Stomach (tissue), 9 donors: ENCODE measurements around the gene UPK2. TPM values are rescaled to one million over a fixed set of nuclear protein-coding genes. Genes with fewer than 3 reads are reported as not detected.

Source experiments
- DNase-seq, 2 donors: peaks; one replicate each; pipeline versions ENCODE4 v3.0.0 to v3.0.0-alpha.2; 2013 to 2019
- H3K27ac ChIP-seq, 5 donors: fragments of 200-600 bp in 4 of 5; sonication (generic) in 4 of 5; one replicate each; pipeline ENCODE4 v1.5.1; 2013 to 2019; ENCODE audit warnings: mild to moderate bottlenecking in 1 of 5, moderate library complexity in 1 of 5
- H3K27me3 ChIP-seq, 3 donors: fragments of 200-600 bp; sonication (generic); one replicate each; pipeline ENCODE4 v1.5.1; 2017 to 2019; ENCODE audit warnings: mixed run types in 1 of 3
- H3K36me3 ChIP-seq, 4 donors: fragments of 200-600 bp; sonication (generic); 1 replicate in 3 of 4; 2 replicates in 1 of 4; pipeline ENCODE4 v1.5.1; 2016 to 2019
- H3K4me1 ChIP-seq, 4 donors: fragments of 200-600 bp; sonication (generic); one replicate each; pipeline ENCODE4 v1.5.1; 2016 to 2019
- H3K4me3 ChIP-seq, 4 donors: fragments of 200-600 bp; sonication (generic) in 3 of 4; one replicate each; pipeline ENCODE4 v1.5.1; 2016 to 2019; ENCODE audit warnings: mild to moderate bottlenecking in 1 of 4
- H3K9me3 ChIP-seq, 4 donors: fragments of 200-600 bp; sonication (generic); one replicate each; pipeline ENCODE4 v1.5.1; 2016 to 2019
- EP300 ChIP-seq: sonication (generic); formaldehyde crosslinking; IDR thresholded peaks from one replicate; pipeline ENCODE4 v1.6.1; 2017; ENCODE audit warnings: antibody characterized with exemption
- POLR2A ChIP-seq, 4 donors: fragments of 450-650 bp; IDR thresholded peaks; one replicate each; pipeline ENCODE4 v1.6.1; 2016; ENCODE audit warnings: antibody characterized with exemption in 4 of 4, control low read depth in 2 of 4, mild to moderate bottlenecking in 1 of 4, moderate library complexity in 1 of 4
- POLR2AphosphoS5 ChIP-seq, 3 donors: sonication (generic); formaldehyde crosslinking; IDR thresholded peaks; one replicate each; pipeline ENCODE4 v1.6.1; 2016; ENCODE audit warnings: antibody characterized with exemption in 3 of 3
- WGBS, 5 donors: extraction: QIAGEN DNeasy Blood & Tissue Kit in 3 of 5; methylation state at CpG; one replicate each; pipeline versions ENCODE4 v1.1.5 to v1.1.7; 2013 to 2018; 5-methylcytosine and 5-hydroxymethylcytosine counted together
- intact Hi-C: fragments of 100-400 bp; cut with DNase I; formaldehyde crosslinking; loops from one replicate; pipeline ENCODE4 v1.15.1; 2023; ENCODE audit warnings: low total_unique reads
- polyA plus RNA-seq, 3 donors: library from polyadenylated mRNA; stranded (reverse); fragments of 200-250 nt; gene quantifications; one replicate each; pipeline ENCODE4 v1.2.3, GENCODE V29; 2013
- total RNA-seq, 5 donors: library from RNA; depleted of rRNA; stranded (reverse); fragments of >200 nt; gene quantifications; one replicate each; pipeline versions ENCODE4 v1.1.0 to v1.2.3, GENCODE V29; 2014 to 2016
- TF ChIP-seq, protein P1 (sequence below), 7 experiments: fragments of 450-650 bp in 4 of 7; fragments of 200-600 bp in 3 of 7; sonication (generic) in 3 of 7; IDR thresholded peaks; one replicate each; pipeline ENCODE4 v1.5.1; 2016 to 2019; ENCODE audit warnings: antibody characterized with exemption in 7 of 7, control low read depth in 2 of 7, mild to moderate bottlenecking in 1 of 7
- donor health status: healthy with polysubstance abuse.
- donor health status: Bipolar disorder and iron deficiency.
- donor health status: healthy.

The UPK2 gene
- total and polyA plus RNA-seq, 8 donors = 0.50 TPM; not detected in 7

DNA sequence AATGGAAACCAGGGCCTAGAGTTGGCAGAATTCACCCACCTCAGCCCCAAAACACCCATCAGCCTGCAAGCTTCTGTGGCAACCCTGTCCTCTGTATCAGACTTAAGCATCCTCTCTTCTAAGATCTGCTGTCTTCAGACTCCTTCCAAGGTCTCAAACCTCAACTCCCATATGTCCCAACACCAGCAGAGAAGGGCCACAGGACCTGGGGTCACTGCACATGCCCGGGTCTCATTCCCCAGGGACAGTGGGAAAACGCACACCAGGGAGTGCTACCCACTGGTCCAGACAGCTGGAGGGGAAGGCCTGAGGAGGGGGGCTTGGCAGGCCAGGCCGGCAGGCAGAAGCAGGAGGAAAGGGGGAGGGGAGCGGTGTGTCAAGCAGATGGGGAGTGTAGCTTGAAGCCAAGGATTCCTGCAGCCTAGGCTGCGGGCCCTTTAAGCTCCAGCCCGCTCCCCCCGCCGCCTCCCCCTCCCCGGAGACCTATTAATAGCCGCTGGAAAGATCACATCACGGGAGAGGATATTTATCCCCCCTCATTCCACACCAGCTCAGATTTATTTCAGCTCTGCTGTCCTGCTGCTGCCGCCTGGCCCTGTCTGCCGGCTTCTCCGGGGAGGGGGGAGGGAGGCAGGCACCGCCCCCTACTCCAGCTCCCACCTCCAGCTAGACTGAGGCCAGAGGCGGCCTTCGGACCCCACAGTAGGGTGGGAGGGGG, 47.0 kb upstream of the UPK2 start:
- Histone ChIP-seq H3K27me3 (no peaks in the 10 kb centered on the region), H3K27ac (peak overlapping the region; percentile 82 to 99 (median 97)), H3K4me3 (peak overlapping the region; percentile 36 to 45 (median 39)), H3K9me3 (no peaks in the 10 kb centered on the region), H3K36me3 (peaks cover 32 to 47% (median 44%) of the 10 kb centered on the region in 4 donors), H3K4me1 (peaks cover 73 to 77% (median 74%) of the 10 kb centered on the region in 4 donors)
- TF ChIP-seq, protein P1, sequence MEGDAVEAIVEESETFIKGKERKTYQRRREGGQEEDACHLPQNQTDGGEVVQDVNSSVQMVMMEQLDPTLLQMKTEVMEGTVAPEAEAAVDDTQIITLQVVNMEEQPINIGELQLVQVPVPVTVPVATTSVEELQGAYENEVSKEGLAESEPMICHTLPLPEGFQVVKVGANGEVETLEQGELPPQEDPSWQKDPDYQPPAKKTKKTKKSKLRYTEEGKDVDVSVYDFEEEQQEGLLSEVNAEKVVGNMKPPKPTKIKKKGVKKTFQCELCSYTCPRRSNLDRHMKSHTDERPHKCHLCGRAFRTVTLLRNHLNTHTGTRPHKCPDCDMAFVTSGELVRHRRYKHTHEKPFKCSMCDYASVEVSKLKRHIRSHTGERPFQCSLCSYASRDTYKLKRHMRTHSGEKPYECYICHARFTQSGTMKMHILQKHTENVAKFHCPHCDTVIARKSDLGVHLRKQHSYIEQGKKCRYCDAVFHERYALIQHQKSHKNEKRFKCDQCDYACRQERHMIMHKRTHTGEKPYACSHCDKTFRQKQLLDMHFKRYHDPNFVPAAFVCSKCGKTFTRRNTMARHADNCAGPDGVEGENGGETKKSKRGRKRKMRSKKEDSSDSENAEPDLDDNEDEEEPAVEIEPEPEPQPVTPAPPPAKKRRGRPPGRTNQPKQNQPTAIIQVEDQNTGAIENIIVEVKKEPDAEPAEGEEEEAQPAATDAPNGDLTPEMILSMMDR (IDR thresholded peaks at IDR 0.05) = no peak
- TF ChIP-seq POLR2AphosphoS5 (IDR thresholded peaks at IDR 0.05) = peak; percentile 44 to 55 (median 49)
- 10 to 19% (median 15%) methylated on average over 16 to 17 of the region's 17 CpGs for WGBS, 5 donors
- intact Hi-C loops = loop anchor here (2.0 kb wide), 1 partner anchor 20 kb away; no protein-coding TSS in a partner anchor
- peak; percentile 72 to 96 for DNase-seq

DNA sequence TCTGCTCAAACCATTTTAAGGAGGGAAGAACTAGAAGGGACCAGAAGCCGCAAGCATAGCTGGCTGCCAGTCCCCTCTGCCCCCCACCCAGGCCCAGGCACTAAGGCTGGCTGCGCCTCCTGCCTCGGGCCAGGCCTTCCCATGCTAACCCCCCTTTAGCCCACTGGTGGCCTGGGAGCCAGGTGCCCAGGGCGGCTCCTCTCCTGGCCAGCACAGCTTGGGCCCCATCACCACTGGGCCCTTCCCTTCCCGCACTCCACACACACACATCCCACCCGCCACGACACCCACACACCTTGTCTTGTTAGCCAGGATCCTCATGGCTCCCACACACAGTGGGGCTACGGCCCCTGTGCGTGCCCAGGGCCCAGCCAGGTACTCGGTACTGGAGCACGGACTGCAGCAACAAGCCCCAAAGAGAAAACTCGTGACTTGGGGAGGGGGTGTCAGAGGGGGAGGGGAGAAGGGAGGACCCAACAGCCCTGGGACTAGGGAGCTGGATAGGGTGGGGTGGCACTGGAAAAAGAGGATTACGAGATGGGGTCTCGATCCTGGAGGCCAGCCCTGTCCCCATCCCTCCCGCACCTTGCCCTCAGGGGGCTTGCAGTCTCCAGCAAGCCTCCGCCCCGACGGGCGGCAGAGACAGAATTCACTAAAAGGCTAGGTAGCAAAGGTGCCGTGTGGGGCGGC, 46.3 kb upstream of the UPK2 start:
- no peak for DNase-seq
- H3K4me3 ChIP-seq = peak overlapping the region; percentile 36 to 45 (median 39)
- no peaks in the 10 kb centered on the region for H3K9me3 ChIP-seq
- TF ChIP-seq POLR2A (IDR thresholded peaks at IDR 0.05) (no peak), POLR2AphosphoS5 (IDR thresholded peaks at IDR 0.05) (no peak), EP300 (no peak)
- TF ChIP-seq, protein P1 (IDR thresholded peaks at IDR 0.05) = no peak
- no peaks in the 10 kb centered on the region for H3K27me3 ChIP-seq
- intact Hi-C loops = loop anchor here (2.0 kb wide), 1 partner anchor 19 kb away; no protein-coding TSS in a partner anchor
- peaks cover 80 to 84% (median 81%) of the 10 kb centered on the region in 4 donors for H3K4me1 ChIP-seq
- WGBS, 5 donors = 30 to 45% (median 40%) methylated on average over 16 to 21 of the region's 21 CpGs
- H3K27ac ChIP-seq = peak overlapping the region; percentile 82 to 99 (median 97)
- H3K36me3 ChIP-seq = peaks cover 27 to 40% (median 37%) of the 10 kb centered on the region in 4 donors

- Histone ChIP-seq H3K9me3 (no peaks in the 10 kb centered on the region), H3K36me3 (peaks cover 21 to 32% (median 30%) of the 10 kb centered on the region in 4 donors), H3K27me3 (no peaks in the 10 kb centered on the region), H3K4me1 (peaks cover 87 to 91% (median 89%) of the 10 kb centered on the region in 4 donors), H3K4me3 (peak overlapping the region; percentile 36 to 45 (median 39)), H3K27ac (peak overlapping the region; percentile 82 to 99 (median 97))
- peak; percentile 82 to 91 for DNase-seq
- intact Hi-C loops = no loop called here
- TF ChIP-seq EP300 (no peak), POLR2AphosphoS5 (IDR thresholded peaks at IDR 0.05) (peak; percentile 2 to 67 (median 54))
- TF ChIP-seq, protein P1 (IDR thresholded peaks at IDR 0.05) = peak in 1 of 7 experiments; percentile 8
- 5 to 17% (median 10%) methylated on average over 26 to 67 of the region's 67 CpGs for WGBS, 5 donors
Observed at GRCh38 chr11:118910309-118911112, 45.6 kb upstream of the UPK2 start.
